GM12873 (cell line): Measurements from ENCODE around the gene C1orf35.

Experiments
- CTCF ChIP-seq: IDR thresholded peaks from 2 replicates; pipeline ENCODE4 v1.5.1; 2012; ENCODE audit warnings: low read depth, mild to moderate bottlenecking, moderate library complexity, low read length, control low read depth; ENCODE audit not compliant: insufficient read depth; ENCODE audit errors: missing control alignments

C1orf35 gene

GRCh38 chr1:228149406-228150119, 46.4 kb upstream of the C1orf35 start, which contains the start of gene GJC2:
GJC2 (plus strand) TSS chr1:228149930; CDS start chr1:228157759, 7,829 bp downstream.
- no peak for TF ChIP-seq CTCF

GRCh38 chr1:228148935-228149405, 45.8 kb upstream of the C1orf35 start:
- no peak for TF ChIP-seq CTCF

- TF ChIP-seq CTCF, result no peak
Observed at GRCh38 chr1:228148196-228148861, 45.2 kb upstream of the C1orf35 start.

- TF ChIP-seq CTCF, result no peak
Observed at GRCh38 chr1:228147768-228148167, 44.6 kb upstream of the C1orf35 start.

- TF ChIP-seq CTCF, result no peak
Observed at GRCh38 chr1:228147151-228147693, 44.1 kb upstream of the C1orf35 start.

- TF ChIP-seq CTCF, result no peak
Observed at GRCh38 chr1:228146417-228147150, 43.5 kb upstream of the C1orf35 start.
